Psoas muscle (tissue), 8 donors: ENCODE results near the gene AOPEP. TPM values are rescaled to one million over a fixed set of nuclear protein-coding genes. Genes with fewer than 3 reads are reported as not detected.

ENCODE experiments used
- ATAC-seq, 4 donors: fragments of 200-7000 bp; cut with Tn5 transposase; one replicate each; pipeline ENCODE4 v1.9.1; 2020; ENCODE audit warnings: moderate library complexity in 3 of 4, mild to moderate bottlenecking in 2 of 4
- DNase-seq, 2 donors: peaks; one replicate each; pipeline ENCODE4 v3.0.0-alpha.2; 2020
- H3K27ac ChIP-seq: fragments of 200-600 bp; one replicate; pipeline ENCODE4 v1.8.0; 2022
- H3K27me3 ChIP-seq, 3 donors: fragments of 200-600 bp in 1 of 3; one replicate each; pipeline versions ENCODE4 v1.6.1 to v1.8.0; 2013 to 2022; ENCODE audit warnings: low read length in 2 of 3, mild to moderate bottlenecking in 2 of 3, moderate library complexity in 1 of 3; ENCODE audit not compliant: insufficient read depth in 3 of 3
- H3K36me3 ChIP-seq, 2 donors: fragments of 200-600 bp in 1 of 2; one replicate each; pipeline versions ENCODE4 v1.6.1 to v1.8.0; 2013 to 2022; ENCODE audit warnings: low read depth in 1 of 2, mild to moderate bottlenecking in 1 of 2, moderate library complexity in 1 of 2; ENCODE audit not compliant: insufficient read depth in 1 of 2
- H3K4me1 ChIP-seq: fragments of 200-600 bp; one replicate; pipeline ENCODE4 v1.8.0; 2022
- H3K4me3 ChIP-seq: fragments of 200-600 bp; one replicate; pipeline ENCODE4 v1.8.0; 2022; ENCODE audit warnings: mild to moderate bottlenecking
- H3K9me3 ChIP-seq: fragments of 200-600 bp; one replicate; pipeline ENCODE4 v1.8.0; 2022
- WGBS, 3 donors: extraction: QIAGEN DNeasy Blood & Tissue Kit; methylation state at CpG; one replicate each; pipeline versions ENCODE4 v1.1.6 to v1.1.7; 2013; 5-methylcytosine and 5-hydroxymethylcytosine counted together
- intact Hi-C, 2 donors: fragments of 100-400 bp; cut with DNase I; formaldehyde crosslinking; loops; one replicate each; pipeline versions ENCODE4 v1.11.0 to v1.14.2; 2022
- polyA plus RNA-seq, 3 donors: library from polyadenylated mRNA; stranded (reverse); fragments of 200-250 nt; gene quantifications; one replicate each; pipeline ENCODE4 v1.2.3, GENCODE V29; 2013
- total RNA-seq, 4 donors: library from RNA; stranded (reverse); fragmentation: NEBNext Ultra II Directional in 2 of 4; extraction: Animal tissue kit (Norgen Biotek cat#: 25700) in 2 of 4; gene quantifications; one replicate each; pipeline versions ENCODE4 v1.2.1 to v1.2.4, GENCODE V29; 2021 to 2023
- TF ChIP-seq, protein P1 (sequence below): fragments of 200-600 bp; IDR thresholded peaks from one replicate; pipeline ENCODE4 v1.8.0; 2022; ENCODE audit warnings: antibody characterized with exemption
- donor health status: healthy with polysubstance abuse.
- donor health status: DM: no; HTN: no; CAD: no; lungs with moderate emphysema.
- donor health status: Bipolar disorder and iron deficiency.
- donor health status: healthy.
- donor health status: DM: yes; HTN: yes; CAD: no.
- donor health status: DM: no; HTN: no; CAD: no.
- donor health status: DM: no; HTN: no; CAD: no.
- donor health status: DM: yes; HTN: yes; CAD: no.

The AOPEP gene
- total and polyA plus RNA-seq, 7 donors, result 46.4 to 96.9 (median 78.6) TPM

GRCh38 chr9:94760660-94761059 lies 34.2 kb downstream of the AOPEP start:
- Histone ChIP-seq H3K4me3 (no peak overlapping the region), H3K27ac (no peak overlapping the region), H3K36me3 (peaks cover 0 to 14% of the 10 kb centered on the region in 2 donors), H3K27me3 (no peaks in the 10 kb centered on the region), H3K9me3 (no peaks in the 10 kb centered on the region), H3K4me1 (no peaks in the 10 kb centered on the region)
- TF ChIP-seq, protein P1, sequence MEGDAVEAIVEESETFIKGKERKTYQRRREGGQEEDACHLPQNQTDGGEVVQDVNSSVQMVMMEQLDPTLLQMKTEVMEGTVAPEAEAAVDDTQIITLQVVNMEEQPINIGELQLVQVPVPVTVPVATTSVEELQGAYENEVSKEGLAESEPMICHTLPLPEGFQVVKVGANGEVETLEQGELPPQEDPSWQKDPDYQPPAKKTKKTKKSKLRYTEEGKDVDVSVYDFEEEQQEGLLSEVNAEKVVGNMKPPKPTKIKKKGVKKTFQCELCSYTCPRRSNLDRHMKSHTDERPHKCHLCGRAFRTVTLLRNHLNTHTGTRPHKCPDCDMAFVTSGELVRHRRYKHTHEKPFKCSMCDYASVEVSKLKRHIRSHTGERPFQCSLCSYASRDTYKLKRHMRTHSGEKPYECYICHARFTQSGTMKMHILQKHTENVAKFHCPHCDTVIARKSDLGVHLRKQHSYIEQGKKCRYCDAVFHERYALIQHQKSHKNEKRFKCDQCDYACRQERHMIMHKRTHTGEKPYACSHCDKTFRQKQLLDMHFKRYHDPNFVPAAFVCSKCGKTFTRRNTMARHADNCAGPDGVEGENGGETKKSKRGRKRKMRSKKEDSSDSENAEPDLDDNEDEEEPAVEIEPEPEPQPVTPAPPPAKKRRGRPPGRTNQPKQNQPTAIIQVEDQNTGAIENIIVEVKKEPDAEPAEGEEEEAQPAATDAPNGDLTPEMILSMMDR, result no peak
- DNase-seq (no peak), ATAC-seq (no peak)
- WGBS, 3 donors, result 86 to 93% (median 87%) methylated on average over 5 of the region's 5 CpGs
- intact Hi-C loops, result no loop called here

DNA sequence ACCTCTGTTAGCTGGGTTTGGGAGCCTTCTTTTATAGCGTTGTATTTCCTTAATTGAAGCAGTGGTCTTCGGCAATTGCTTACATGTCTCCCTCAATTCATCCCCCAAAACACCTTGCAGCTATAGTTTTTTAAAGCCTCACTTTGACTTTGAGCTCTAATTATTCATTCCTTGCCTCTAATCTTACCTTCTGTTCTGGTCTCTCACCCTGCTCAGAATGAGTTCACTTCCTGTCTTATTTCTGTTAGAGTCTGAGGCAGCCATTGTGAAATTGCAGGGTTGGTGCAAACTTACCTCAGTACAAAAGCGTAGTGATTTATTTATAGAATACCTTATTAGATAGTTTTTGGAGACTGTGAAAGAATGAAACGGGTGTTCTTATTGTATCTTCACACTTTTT lies 35.0 kb downstream of the AOPEP start:
- ATAC-seq, result no peak
- H3K4me3 ChIP-seq, result no peak overlapping the region
- H3K27ac ChIP-seq, result no peak overlapping the region
- 92 to 97% (median 94%) methylated on average over 4 of the region's 4 CpGs for WGBS, 3 donors
- no peak for DNase-seq
- no peaks in the 10 kb centered on the region for H3K4me1 ChIP-seq
- TF ChIP-seq, protein P1, result no peak
- intact Hi-C loops, result no loop called here
- H3K27me3 ChIP-seq, result no peaks in the 10 kb centered on the region
- H3K36me3 ChIP-seq, result peaks cover 0 to 14% of the 10 kb centered on the region in 2 donors
- no peaks in the 10 kb centered on the region for H3K9me3 ChIP-seq

DNA sequence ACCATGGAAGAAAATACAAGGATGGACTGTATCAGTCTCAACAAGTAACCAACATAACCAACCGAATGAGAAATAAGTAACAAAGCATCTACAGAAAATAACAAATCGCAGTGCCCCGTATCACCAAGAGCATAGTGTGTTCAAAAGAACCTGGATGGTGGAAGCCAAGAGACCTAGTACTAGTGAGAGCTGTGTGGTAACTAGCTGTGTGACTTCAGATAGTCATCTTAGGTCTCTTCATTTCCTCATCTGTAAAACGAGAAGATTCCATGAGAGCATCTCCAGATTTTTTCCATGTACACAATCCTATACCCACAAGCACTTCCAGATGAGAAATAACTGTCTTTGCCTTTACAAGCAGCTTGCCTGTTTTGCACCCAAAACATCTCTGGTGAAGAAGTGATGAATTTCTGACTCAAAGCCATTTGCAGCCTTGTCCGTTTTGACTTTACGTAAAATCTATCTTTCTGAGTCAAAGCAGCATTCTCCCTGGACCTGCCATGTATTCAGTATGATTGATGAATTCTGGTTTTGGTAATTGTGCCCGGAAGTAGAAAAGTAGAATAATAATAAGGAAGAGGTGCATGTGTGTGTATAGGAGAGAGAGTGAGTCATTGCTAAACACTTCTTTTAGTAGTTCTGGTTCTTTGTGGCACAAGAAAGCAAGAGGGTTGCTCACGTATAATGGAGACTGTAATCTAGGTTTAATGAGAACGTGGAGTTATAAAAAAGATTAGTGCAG lies 41.0 kb downstream of the AOPEP start:
- no peak for ATAC-seq
- no peaks in the 10 kb centered on the region for H3K9me3 ChIP-seq
- intact Hi-C loops, result no loop called here
- no peak overlapping the region for H3K4me3 ChIP-seq
- DNase-seq, result no peak
- H3K27me3 ChIP-seq, result no peaks in the 10 kb centered on the region
- H3K4me1 ChIP-seq, result no peaks in the 10 kb centered on the region
- TF ChIP-seq, protein P1, result no peak
- no peaks in the 10 kb centered on the region for H3K36me3 ChIP-seq
- WGBS, 3 donors, result 94 to 96% (median 95%) methylated on average over 9 of the region's 9 CpGs
- no peak overlapping the region for H3K27ac ChIP-seq

DNA sequence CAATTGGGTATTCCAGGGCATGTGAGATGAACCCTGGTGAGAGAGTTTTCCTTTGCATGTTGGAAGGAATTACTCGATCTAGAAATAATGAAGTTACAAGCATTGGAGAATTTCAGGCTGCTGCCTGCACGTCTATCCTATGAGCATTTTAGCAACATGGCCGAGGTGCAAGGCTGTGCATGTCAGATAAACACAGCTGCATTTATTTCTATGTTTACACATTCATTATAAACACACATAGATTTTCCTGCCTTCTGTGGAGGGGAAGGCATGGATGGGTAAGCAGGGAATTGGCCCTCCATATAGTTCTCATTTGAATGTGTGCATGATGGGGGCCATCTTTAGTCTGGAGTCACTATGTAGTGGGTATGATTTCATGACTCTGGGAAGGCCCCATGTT lies 42.3 kb downstream of the AOPEP start:
- Histone ChIP-seq H3K9me3 (no peaks in the 10 kb centered on the region), H3K4me1 (no peaks in the 10 kb centered on the region), H3K27me3 (no peaks in the 10 kb centered on the region), H3K36me3 (no peaks in the 10 kb centered on the region), H3K27ac (no peak overlapping the region), H3K4me3 (no peak overlapping the region)
- WGBS, 3 donors, result 92 to 95% (median 94%) methylated on average over 3 of the region's 3 CpGs
- intact Hi-C loops, result no loop called here
- DNase-seq (no peak), ATAC-seq (no peak)
- TF ChIP-seq, protein P1, result no peak

- H3K27ac ChIP-seq, result no peak overlapping the region
- ATAC-seq (no peak), DNase-seq (no peak)
- TF ChIP-seq, protein P1, result no peak
- WGBS, 3 donors, result 68 to 83% (median 76%) methylated on average over 6 of the region's 6 CpGs
- intact Hi-C loops, result no loop called here
- no peaks in the 10 kb centered on the region for H3K27me3 ChIP-seq
- H3K4me1 ChIP-seq, result no peaks in the 10 kb centered on the region
- no peak overlapping the region for H3K4me3 ChIP-seq
- H3K36me3 ChIP-seq, result no peaks in the 10 kb centered on the region
- no peaks in the 10 kb centered on the region for H3K9me3 ChIP-seq
Observed at GRCh38 chr9:94770334-94770733, 43.8 kb downstream of the AOPEP start.
